Measurements from ENCODE around the gene NBPF20.
"Not testable (repeated sequence)": the region's sequence is repeated elsewhere in the genome, so short reads cannot be mapped to it uniquely, and the experiment has no call there.

Gene NBPF20

GRCh38 chr1:145425436-145426029, at the start of gene NBPF20:
NBPF20 (minus strand) TSS chr1:145425603; CDS start chr1:145405272, 20,331 bp downstream.
- peak; percentile 64 for DNase-seq

- not testable (repeated sequence) for DNase-seq
Measured at GRCh38 chr1:145474837-145475368, 49.5 kb upstream of the NBPF20 start.

- DNase-seq: not testable (repeated sequence)
Measured at GRCh38 chr1:145472731-145473130, 47.3 kb upstream of the NBPF20 start.

- not testable (repeated sequence) for DNase-seq
Measured at GRCh38 chr1:145471365-145471764, 46.0 kb upstream of the NBPF20 start.

GRCh38 chr1:145465405-145466144, 40.2 kb upstream of the NBPF20 start:
- peak; percentile 91 for DNase-seq

- not testable (repeated sequence) for DNase-seq
Measured at GRCh38 chr1:145464708-145465336, 39.4 kb upstream of the NBPF20 start.

GRCh38 chr1:145464017-145464416, 38.6 kb upstream of the NBPF20 start:
- DNase-seq: not testable (repeated sequence)

- DNase-seq: not testable (repeated sequence)
Measured at GRCh38 chr1:145460684-145461083, 35.3 kb upstream of the NBPF20 start.

- DNase-seq: not testable (repeated sequence)
Measured at GRCh38 chr1:145460048-145460447, 34.6 kb upstream of the NBPF20 start.

- DNase-seq: not testable (repeated sequence)
Measured at GRCh38 chr1:145459591-145459990, 34.2 kb upstream of the NBPF20 start.

GRCh38 chr1:145459063-145459462, 33.7 kb upstream of the NBPF20 start:
- not testable (repeated sequence) for DNase-seq

GRCh38 chr1:145454824-145455177, 29.4 kb upstream of the NBPF20 start:
- DNase-seq: not testable (repeated sequence)

GRCh38 chr1:145453873-145454823, 28.7 kb upstream of the NBPF20 start:
- not testable (repeated sequence) for DNase-seq

GRCh38 chr1:145452506-145452905, 27.1 kb upstream of the NBPF20 start:
- DNase-seq: not testable (repeated sequence)

- not testable (repeated sequence) for DNase-seq
Measured at GRCh38 chr1:145451914-145452313, 26.5 kb upstream of the NBPF20 start.

GRCh38 chr1:145445219-145445618, 19.8 kb upstream of the NBPF20 start:
- DNase-seq: not testable (repeated sequence)

GRCh38 chr1:145442340-145442739, 16.9 kb upstream of the NBPF20 start:
- DNase-seq: not testable (repeated sequence)

GRCh38 chr1:145431363-145432256, 6.2 kb upstream of the NBPF20 start:
- DNase-seq: not testable (repeated sequence)

- not testable (repeated sequence) for DNase-seq
Measured at GRCh38 chr1:145430830-145431229, 5.4 kb upstream of the NBPF20 start.

- not testable (repeated sequence) for DNase-seq
Measured at GRCh38 chr1:145429329-145429728, 3.9 kb upstream of the NBPF20 start.
